GM21360 (cell line): ENCODE measurements around the gene VHLL.

Experiments
- ATAC-seq: cut with Tn5 transposase; IDR thresholded peaks from one replicate; pipeline ENCODE4 v1.9.1; 2021; ENCODE audit warnings: mild to moderate bottlenecking, moderate library complexity; ENCODE audit not compliant: unreplicated experiment

Gene VHLL

DNA sequence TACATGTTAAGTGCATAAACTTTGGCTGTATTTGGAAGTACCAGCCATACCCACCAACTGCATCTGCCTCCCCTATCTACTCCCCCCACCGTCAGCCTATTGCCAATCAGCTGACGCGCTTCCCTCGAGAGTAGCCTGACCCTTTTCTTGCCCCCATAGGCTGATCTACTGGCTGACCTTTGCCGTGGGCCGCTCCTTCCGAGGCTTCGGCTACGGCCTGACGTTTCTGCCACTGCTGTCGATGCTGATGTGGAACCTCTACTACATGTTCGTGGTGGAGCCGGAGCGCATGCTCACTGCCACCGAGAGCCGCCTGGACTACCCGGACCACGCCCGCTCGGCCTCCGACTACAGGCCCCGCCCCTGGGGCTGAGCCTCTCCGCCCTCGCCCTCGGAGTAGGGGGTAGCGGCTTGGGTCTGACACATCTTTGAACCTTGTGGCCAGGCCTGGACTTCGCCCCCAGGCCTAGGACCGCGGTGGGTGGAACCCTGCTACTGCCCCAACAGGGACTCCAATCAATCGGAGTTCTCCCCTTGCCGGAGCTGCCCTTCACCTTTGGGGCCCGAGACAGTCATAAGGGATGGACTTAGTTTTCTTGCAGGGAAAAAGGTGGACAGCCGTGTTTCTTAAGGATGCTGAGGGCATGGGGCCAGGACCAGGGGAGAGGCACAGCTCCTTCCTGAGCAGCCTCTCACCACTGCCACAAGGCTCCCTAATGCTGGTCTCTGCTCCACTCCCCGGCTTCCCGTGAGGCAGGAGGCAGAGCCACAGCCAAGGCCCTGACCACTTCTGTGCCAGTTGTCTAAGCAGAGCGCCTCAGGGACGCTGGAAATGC lies 7.7 kb downstream of the VHLL start:
- ATAC-seq = no peak

DNA sequence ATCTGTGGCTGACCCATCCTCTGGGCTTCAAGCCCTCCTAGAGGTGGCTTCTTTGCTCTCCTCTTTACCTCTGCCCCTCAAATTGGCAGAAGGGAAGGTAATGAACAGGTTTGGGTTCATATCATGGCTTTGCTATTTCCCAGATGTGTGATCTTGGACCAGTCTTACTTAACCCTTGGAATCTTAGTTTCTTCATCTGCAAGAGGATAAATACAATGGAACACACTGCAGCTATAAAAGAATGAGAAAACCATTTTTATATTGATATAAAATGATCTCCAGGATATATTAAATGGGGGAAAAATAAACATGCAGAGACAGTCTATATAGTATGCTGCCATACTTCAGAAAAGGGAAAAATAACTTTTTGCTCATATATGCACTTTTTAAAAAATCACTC lies 9.2 kb downstream of the VHLL start:
- ATAC-seq = no peak

DNA sequence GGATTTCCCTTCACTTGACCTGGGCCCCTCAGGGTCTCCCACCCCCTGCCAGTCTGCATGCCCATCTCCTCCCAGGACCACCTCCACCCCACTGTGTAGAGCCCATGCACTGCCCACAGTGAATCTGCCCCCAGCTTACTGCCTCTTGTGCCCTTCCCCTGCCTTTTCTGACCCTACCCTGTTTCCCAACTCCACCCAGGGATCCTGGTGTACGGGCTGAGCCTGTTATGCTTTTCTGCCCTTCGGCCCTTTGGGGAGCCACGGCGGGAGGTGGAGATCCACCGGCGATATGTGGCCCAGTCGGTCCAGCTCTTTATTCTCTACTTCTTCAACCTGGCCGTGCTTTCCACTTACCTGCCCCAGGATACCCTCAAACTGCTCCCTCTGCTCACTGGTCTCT lies 13.0 kb downstream of the VHLL start:
- ATAC-seq = no peak

DNA sequence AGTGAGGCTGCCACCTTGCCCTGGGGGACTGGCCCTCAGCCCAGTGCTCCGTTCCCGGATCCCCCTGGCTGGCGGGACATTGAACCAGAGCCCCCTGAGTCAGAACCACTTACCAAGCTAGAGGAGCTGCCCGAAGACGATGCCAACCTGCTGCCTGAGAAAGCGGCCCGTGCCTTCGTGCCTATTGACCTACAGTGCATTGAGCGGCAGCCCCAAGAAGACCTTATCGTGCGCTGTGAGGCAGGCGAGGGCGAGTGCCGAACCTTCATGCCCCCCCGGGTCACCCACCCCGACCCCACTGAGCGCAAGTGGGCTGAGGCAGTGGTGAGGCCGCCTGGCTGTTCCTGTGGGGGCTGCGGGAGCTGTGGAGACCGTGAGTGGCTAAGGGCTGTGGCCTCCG lies 13.7 kb downstream of the VHLL start:
- no peak for ATAC-seq

DNA sequence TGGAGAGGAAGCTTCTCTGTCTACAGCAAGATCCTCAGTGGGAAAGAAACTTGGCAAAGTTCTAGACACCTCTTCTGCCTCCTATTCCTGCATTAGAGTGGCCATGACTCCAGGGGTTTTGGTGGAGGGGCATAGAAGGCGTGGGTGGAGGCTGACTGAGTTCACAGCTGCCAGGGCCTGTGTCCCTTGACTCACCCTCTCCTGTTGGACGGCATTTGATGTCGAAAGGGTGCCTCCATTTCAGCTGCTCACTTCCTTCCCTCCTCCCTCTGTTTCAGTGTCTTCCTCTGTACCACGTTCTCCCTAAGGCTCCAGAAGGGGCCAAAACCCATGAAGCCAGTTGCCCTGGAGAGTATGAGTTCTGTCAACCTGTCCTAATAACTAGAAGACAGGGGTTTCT lies 14.3 kb downstream of the VHLL start:
- ATAC-seq = no peak

DNA sequence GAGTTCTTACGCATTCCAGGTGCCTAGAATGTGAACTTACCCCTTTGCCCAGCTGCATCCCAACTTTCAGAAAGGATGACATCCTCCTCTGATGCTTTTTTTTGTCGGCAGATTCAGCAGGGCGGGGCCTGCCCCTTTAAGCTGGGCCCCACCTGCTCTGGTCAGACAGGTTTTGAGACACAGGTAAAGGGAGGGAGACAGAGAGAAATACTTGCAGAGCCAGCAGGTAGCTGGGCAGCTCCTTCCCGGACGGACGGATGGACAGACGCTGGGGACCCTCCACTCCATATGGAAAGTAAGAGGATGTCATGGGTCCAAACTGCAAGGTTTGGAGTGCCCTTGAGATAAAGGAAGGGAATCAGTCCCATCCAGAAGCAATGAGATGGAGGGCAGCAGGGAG lies 15.0 kb downstream of the VHLL start, which contains the start of gene TMEM79:
Gene TMEM79 (plus strand): TSS at position 214 of the 400 bp plus-strand sequence. CDS start 902 bp downstream, outside the sequence.
- ATAC-seq = no peak

DNA sequence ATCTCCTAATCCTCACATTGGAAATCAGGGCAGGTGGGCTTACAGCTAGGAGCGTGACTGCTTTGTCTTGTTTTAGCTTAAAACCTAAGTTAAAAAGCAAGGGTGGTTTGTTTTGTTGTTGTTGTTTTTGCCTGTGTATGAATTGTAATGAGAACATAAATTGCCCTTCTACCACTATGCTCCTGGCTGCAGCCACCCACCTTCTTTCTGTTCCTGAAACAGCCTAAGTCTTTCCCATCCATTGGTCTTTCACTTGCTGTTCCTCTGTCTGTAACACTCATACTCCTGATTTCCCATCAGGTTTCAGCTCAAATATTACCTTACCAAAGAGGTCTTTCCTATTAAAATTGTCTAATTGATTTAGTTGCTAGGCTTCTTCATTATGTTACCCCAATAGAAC lies 15.6 kb downstream of the VHLL start:
- ATAC-seq = no peak

DNA sequence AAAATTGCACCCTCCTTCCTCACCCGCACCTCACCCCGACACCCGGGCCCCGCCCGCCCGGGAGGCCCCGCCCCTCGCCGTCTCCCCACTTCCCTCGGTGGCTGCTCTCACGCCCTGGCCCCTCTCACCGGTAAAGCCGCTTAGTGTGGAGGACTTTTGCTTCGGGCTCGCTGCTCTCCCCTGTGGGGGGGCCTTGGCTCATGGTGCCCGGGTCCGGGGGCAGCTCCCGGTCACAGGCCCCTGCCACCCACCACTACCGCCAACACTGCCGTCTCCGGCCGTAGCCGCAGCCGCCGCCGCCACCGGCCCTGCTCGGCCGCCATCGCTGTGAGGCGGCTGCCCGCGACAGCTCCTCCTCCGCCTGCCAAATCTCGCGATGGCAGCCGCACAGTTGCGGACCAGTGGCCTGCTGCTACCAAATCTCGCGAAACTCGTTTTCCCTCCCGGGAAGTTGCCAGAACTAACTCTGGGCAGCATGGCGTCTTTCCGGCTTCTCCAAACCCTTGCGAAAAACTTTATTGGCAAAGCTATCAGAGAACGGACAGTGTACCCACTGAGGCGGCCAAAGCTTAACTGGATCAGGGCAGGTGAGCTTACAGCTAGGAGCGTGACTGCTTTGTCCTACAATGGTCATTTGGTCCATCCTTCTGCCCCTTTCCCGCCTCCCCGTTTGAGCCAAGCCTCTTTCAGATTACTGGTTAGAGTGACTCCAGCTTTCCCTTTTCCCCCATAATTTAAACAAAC lies 16.5 kb downstream of the VHLL start, which contains the start of gene SMG5:
Gene SMG5 (minus strand): TSS at position 347 of the 744 bp plus-strand sequence. CDS start 145 bp downstream, at position 202.
- ATAC-seq = peak; percentile 84

DNA sequence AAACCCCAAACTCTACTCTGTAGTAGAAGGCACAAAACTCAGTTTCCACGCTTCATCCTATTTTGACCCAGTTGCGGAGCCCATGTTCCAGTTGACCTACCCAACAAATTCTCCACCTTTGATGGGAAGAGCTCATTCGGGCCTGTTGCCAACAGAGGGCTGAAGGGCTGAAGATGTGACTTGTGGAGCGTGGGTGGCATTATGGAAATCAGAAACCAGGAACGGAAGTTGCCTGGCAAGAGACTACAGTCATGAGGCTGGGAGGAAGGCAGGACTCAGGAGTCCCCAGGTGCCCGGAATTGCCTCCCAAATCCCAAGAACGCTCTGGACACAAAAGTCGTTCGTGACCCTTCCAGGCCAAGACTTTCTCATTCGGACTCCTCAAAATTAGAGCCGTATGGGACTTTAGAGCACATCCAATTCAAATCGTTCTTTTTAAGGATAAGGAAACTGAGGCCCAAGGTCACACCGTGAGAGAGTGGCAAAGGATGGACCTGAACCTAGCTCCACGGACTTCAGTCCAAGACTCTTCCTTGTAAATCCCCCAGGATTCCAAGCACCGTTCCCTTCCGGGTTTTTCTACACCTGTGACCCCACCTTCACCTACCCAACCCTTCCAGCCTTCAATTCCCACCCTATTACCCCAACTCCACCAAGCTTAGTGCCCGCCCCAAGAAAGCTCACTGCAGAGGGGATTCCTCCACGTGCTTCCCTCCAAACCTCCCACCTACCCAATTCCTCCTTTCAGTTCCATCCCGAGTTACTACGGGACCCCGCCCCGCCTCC lies 17.2 kb downstream of the VHLL start:
- ATAC-seq = peak; percentile 8

DNA sequence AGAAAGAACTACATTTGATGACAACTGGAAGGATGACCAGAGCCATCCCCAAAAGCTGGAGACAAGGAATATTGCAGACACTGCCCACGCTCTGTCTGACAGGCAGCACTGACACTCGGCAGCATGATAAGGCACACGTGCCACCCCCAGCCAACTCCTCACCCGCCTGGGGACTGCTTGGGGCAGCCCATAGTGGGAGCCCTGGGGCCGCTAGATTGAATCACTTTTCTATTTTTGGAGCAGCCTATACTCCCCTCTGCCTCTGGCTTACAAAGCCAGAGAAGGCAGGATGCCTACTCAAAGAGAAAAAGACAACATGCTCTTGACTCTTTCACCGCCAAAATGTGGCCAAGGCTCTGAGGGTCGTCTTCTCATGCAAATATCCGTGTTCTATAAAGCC lies 17.8 kb downstream of the VHLL start:
- ATAC-seq = peak; percentile 45

DNA sequence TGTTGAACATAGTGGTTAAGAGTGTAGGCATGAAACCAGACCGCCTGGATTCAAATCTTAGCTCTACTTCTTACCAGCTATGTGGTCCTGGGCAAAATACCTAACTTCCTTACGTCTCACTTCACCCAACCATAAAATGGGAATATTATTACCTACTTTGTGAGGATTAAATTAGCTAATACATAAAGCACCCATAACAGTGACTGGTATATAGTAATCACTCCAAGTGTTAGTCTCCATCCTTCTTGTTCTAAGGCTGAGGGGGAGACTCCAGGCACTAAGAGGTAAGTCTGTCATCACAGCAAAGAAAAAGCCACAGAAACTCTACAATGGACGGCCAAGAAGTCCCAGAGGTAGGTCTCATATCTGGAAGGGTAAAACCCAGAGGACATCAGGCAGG lies 19.3 kb downstream of the VHLL start:
- ATAC-seq = no peak

DNA sequence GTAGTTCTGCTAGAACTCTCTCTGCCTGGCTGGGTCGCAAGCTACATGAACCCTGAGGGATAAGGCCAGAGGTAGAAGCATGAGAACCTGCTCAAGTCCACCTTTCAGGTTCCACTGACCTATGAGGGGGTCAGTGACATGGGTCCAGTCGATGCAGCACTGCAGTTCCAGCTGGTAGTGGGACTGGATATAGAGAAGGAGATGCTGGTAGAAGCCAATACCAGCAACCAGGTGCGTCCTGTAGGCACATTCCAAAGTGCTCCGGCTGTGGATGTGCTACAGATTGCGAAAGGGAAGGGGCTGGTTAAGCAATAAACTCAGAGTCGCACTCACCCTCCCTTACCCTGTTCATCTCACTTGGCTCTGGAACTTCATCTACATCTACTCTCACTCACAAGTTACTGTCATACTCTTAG lies 22.1 kb downstream of the VHLL start:
- ATAC-seq = no peak

DNA sequence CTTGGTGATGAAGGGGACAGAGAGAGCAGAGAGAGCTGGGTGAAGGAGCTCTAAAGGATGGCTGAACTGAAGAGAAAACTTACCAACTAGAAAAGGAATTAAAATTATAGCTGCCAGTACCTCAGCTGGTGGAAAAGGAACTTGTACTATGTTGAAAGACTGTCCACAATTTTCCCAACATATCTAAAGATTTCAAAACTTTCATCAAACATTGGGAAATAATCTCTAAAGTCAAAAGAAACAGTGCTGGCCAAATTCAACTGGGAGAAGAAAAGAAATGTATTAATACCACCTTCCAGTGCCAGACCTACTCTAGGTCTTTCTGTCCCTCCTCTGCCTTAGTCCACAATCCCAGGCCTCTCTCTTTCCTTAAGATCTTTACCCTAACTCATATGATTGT lies 22.6 kb downstream of the VHLL start:
- ATAC-seq = no peak

DNA sequence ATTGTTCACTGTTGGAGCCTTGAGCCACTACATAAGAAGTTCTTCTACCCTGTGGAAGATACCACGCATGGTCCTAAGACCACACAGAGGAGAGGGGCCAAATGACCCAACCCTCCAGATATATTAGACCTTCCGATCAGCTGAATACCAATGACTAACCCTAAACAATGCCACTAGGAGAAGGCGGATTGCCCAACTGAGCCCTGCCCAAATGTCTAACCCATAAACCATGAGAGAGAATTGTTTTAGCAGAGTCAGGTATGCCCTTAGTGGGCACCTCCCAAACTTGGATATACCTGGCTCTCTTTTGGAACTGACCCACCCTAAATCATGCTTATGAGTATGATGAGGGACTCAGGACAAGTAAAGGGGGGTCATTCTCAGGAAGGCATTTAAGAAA lies 28.8 kb downstream of the VHLL start:
- no peak for ATAC-seq

DNA sequence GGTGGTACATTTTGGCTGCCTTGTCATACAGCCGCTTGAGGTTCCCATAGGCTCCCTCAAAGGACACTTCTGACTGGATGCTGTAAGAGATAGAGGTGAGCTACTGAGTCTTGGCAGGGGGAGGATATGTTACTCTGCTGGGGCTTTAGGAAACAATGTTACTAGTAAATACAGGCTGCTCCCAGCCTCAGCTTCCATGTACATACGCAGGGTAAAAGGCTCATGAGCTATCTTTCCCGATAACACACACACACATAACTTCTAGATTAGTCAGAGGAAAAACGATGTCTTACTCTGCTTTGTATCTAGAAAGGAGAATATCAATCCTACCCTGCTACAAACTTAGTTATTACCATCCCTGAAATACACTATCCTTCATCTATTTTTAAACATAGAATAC lies 30.8 kb downstream of the VHLL start:
- ATAC-seq = no peak

DNA sequence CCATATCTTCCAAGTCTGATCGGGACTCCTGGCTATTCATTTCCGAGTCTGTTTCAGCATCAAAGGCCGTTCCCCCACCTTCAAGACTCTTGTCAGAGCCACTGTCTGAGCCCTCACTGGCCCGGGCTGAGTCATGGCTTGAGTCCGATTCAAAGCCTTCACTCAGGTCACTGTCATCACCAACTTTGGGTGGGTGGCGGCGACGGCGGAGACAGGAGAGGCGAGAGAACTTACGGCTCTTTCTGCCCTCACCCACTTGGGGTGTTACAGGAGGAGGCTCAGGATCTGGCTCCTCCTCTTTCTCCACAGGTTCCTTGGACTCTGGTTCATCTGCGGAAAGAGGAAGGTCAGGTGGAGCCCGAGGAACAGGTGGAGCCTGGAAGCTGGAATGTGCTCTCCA lies 33.1 kb downstream of the VHLL start:
- no peak for ATAC-seq

DNA sequence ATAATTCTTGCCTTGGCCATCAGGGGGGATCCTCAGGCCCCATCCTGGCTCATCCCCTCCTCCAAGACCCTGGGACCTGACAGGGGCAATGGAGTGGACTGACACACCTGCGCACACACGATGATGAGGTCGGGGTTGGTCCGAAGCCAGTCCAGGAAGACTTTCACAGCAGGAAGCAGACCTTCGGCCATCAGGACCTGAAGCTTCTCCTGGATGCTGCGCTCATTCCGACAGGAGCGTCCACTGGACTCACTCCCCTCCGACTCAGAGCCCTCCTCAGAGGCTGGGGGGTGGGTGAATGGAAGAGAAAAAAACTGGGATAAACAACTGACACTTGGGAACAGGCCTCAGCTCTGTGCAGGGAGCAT lies 35.8 kb downstream of the VHLL start:
- ATAC-seq = no peak

DNA sequence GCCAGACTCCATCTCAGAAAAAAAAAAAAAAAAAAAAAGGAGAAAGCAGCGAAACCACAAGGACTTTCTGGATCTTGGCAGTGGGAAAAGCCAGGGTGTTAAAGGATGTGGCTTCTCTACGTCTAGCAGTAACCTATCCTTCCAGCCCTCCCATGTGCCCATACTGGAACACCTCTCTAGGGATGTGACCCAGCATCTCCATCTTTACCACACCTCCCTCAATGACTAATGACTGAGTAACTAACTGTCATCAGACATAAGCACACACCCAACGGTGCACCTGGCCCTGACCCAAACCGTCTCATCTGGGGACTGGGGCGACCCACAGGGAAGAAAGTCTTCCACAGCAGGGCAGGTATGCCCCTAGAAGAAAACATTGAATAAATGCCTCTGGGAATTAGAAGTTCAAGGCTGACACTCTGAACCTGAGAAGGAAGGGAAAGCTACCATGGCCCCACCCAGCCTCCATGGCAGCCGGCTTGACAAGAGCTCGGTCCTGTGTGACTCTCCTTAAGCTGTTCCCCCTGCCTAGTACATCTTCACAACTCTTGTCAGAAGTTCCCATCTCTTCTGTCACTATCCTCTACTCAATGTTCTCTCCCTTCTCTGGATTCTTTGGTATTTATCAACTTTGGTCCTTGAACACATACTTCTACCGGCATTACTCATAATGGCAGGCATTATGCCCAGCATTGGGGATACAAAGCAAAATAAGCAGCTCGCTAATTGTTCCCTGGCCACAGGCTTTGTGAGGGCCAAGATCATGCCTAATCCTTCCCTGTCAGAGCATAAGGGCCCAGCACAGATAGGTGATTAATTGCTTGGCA lies 36.4 kb downstream of the VHLL start:
- ATAC-seq = no peak

DNA sequence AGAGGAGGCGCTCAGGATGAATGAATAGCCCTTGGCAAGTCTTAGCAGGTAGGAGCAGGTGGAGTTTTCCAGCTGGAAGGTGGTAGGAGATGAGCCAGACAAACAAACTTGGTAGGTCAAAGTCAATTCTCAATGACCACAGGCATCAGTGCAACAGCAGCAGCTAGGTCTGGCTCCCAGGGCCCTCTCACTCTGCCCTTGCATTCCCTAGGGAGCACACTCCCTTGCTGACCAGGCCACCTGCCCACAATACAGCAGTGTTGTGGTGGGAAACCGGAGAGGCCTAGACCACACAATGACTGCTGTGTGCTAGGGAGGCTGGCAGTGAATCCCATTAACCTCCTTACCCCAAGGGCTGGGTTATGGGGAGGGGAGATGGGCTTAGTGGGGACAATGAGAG lies 38.2 kb downstream of the VHLL start:
- ATAC-seq = no peak

DNA sequence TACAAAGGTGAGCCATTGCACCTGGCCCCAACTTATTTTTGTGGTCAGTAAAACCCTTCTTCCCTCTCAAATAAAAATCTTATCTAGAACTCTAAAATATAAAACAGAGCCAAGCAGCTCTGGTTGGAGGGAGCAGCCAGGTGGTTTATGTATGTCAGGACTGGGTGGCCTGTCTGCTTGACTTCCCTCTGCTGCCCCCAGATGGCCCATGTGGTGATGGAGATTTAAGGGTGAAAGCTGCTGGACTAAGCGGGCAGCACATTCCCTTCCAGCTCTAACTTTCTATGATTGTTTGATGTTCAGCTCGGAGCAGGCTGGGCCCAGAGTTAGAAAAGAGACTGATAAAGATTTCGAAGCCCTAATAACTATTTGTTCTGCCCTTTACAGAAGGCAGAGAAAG lies 39.3 kb downstream of the VHLL start:
- ATAC-seq = no peak

DNA sequence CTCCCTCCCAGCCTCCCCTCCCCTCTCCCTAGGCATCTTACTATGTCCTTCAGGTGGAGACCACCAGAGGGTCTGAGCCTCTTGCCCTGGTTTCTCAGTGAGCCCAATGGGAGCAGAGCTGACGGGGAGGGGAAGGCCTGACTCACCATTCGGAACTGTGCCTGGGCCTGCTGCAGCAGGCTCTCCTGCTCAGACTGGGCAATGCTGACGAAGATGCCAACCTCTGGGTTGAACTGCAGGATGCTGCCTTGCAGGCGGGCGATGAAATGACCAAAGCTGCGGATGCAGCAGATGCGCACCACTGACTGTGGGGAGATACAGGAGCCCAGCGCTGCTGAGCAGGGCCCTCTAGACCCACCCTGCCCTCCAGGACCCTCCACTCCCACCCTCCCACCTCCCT lies 40.2 kb downstream of the VHLL start:
- no peak for ATAC-seq
